K562 (cell line): ENCODE results near the gene CSTPP1. TPM values are rescaled to one million over a fixed set of nuclear protein-coding genes. Genes with fewer than 3 reads are reported as not detected.
A peak's percentile ranks its signal among the peaks of the same experiment; 100 is the strongest.

Experiments
- ATAC-seq: fragments of 200-7000 bp; cut with Tn5 transposase; 3 replicates; pipeline ENCODE4 v1.9.1; 2020; ENCODE audit warnings: moderate library complexity
- BruUV-seq: library from RNA; stranded (reverse); fragments of 400-500 nt; replicated peaks from 2 replicates; lab custom pipeline; 2021; lab: Mats Ljungman, UMichigan
- CTCF ChIA-PET: fragments of 300-600 bp; formaldehyde crosslinking; extraction: SDS; loops from one replicate; lab custom pipeline; 2021; ENCODE audit warnings: low intra/inter-chr PET ratio; lab: Yijun Ruan, JAX
- POLR2A ChIA-PET: fragments of 300-600, 350-650 bp; sonication (Branson Sonifier 250); formaldehyde crosslinking; extraction: SDS; loops from one replicate; lab custom pipeline; 2021; ENCODE audit warnings: antibody characterized with exemption, inconsistent platforms; lab: Yijun Ruan, JAX
- DNase-seq, 4 experiments: peaks; one replicate each; pipeline versions ENCODE4 v3.0.0 to v3.0.0-alpha.2; 2011 to 2018; ENCODE audit warnings: low spot score in 3 of 4, mixed read lengths in 3 of 4; ENCODE audit errors: extremely low read depth in 1 of 4
- FAIRE-seq: peaks from 2 replicates; lab custom pipeline; 2011; peaks lifted over from hg19 to GRCh38; lab: Jason Lieb, UNC
- H2AFZ ChIP-seq: 2 replicates; pipeline ENCODE4 v1.6.0; 2011; ENCODE audit warnings: low read depth, low read length, control low read depth, inconsistent platforms
- H3K27ac ChIP-seq: fragments of 200-600 bp; 3 replicates; pipeline ENCODE4 v1.8.0; 2011; ENCODE audit warnings: low read depth, mild to moderate bottlenecking, control low read depth, inconsistent platforms, low read length, moderate library complexity, mixed read lengths; ENCODE audit errors: extremely low read depth
- H3K27me3 ChIP-seq, 2 experiments: fragments of 300-600 bp in 1 of 2; 2 replicates in 1 of 2; 3 replicates in 1 of 2; pipeline versions ENCODE4 v1.6.0 to v1.8.0; 2011; ENCODE audit warnings: inconsistent platforms in 2 of 2, low read length in 2 of 2, mild to moderate bottlenecking in 1 of 2, mixed read lengths in 1 of 2, moderate library complexity in 1 of 2; ENCODE audit not compliant: control insufficient read depth in 2 of 2, insufficient read depth in 2 of 2
- H3K36me3 ChIP-seq: fragments of 300-600 bp; 3 replicates; pipeline ENCODE4 v1.8.0; 2011; ENCODE audit warnings: mild to moderate bottlenecking, low read length, inconsistent platforms; ENCODE audit not compliant: control insufficient read depth, insufficient read depth
- H3K4me1 ChIP-seq, 2 experiments: fragments of 200-600 bp in 1 of 2; replicated peaks in 1 of 2; 2 replicates in 1 of 2; 3 replicates in 1 of 2; pipeline versions ENCODE4 v1.5.1 to v1.8.0; 2011; ENCODE audit warnings: inconsistent platforms in 2 of 2, low read length in 2 of 2, mild to moderate bottlenecking in 1 of 2, mixed read lengths in 1 of 2, moderate library complexity in 1 of 2; ENCODE audit not compliant: control insufficient read depth in 2 of 2, insufficient read depth in 2 of 2
- H3K4me2 ChIP-seq: 2 replicates; pipeline ENCODE4 v1.6.1; 2011; ENCODE audit warnings: low read length, control low read depth, inconsistent platforms, mixed read lengths; ENCODE audit not compliant: insufficient read depth
- H3K4me3 ChIP-seq: fragments of 200-600 bp; sonication (generic), shearing (Covaris generic); 2 replicates; pipeline ENCODE4 v1.5.1; 2016; ENCODE audit warnings: control low read depth, inconsistent platforms
- H3K79me2 ChIP-seq: fragments of 200-600 bp; 3 replicates; pipeline ENCODE4 v1.8.0; 2011; ENCODE audit warnings: low read length, inconsistent platforms; ENCODE audit not compliant: control insufficient read depth, insufficient read depth
- H3K9ac ChIP-seq, 2 experiments: 2 replicates each; pipeline versions ENCODE4 v1.6.0 to v1.6.1; 2011; ENCODE audit warnings: low read depth in 2 of 2, low read length in 2 of 2, control low read depth in 1 of 2, inconsistent platforms in 1 of 2, mild to moderate bottlenecking in 1 of 2, mixed read lengths in 1 of 2; ENCODE audit not compliant: insufficient read depth in 1 of 2
- H3K9me1 ChIP-seq: one replicate; pipeline ENCODE4 v1.6.0; 2011; ENCODE audit warnings: inconsistent platforms, mild to moderate bottlenecking, low read length, moderate library complexity; ENCODE audit not compliant: control insufficient read depth, insufficient read depth
- H3K9me3 ChIP-seq: replicated peaks from 2 replicates; pipeline ENCODE4 v1.5.1; 2011; ENCODE audit warnings: low read depth, low read length, inconsistent platforms; ENCODE audit not compliant: control insufficient read depth, insufficient read depth
- H4K20me1 ChIP-seq: replicated peaks from 2 replicates; pipeline ENCODE4 v1.6.1; 2011; ENCODE audit warnings: low read length, inconsistent platforms, mixed read lengths; ENCODE audit not compliant: control insufficient read depth, insufficient read depth
- CCAR2 ChIP-seq: fragments of 200-400 bp; formaldehyde crosslinking; IDR thresholded peaks from 2 replicates; pipeline ENCODE4 v1.6.1; 2017; ENCODE audit warnings: mild to moderate bottlenecking, low read depth, low read length
- MIER1 ChIP-seq: fragments of 450-650 bp; IDR thresholded peaks from 2 replicates; pipeline ENCODE4 v1.6.1; 2016; ENCODE audit warnings: antibody characterized with exemption, mild to moderate bottlenecking, low read depth
- NFATC3 ChIP-seq: fragments of 450-650 bp; IDR thresholded peaks from 2 replicates; pipeline ENCODE4 v1.6.1; 2017; ENCODE audit warnings: mild to moderate bottlenecking
- POLR3G ChIP-seq: IDR thresholded peaks from 2 replicates; pipeline ENCODE4 v1.6.1; 2011; ENCODE audit not compliant: insufficient read length, insufficient replicate concordance; ENCODE audit errors: extremely low read depth
- PRMT5 ChIP-seq: sonication (generic); formaldehyde crosslinking; IDR thresholded peaks from 2 replicates; pipeline ENCODE4 v1.5.0; 2020; ENCODE audit warnings: missing genetic modification reagents
- RFX1 ChIP-seq: fragments of 450-650 bp; IDR thresholded peaks from 2 replicates; pipeline ENCODE4 v1.6.1; 2016; ENCODE audit warnings: mild to moderate bottlenecking, moderate library complexity
- WGBS: fragments of 100-300 bp; shearing (Covaris generic); methylation state at CpG from one replicate; pipeline ENCODE4 v1.1.6; 2016; ENCODE audit warnings: low coverage, mixed read lengths; ENCODE audit not compliant: insufficient coverage; ENCODE audit errors: missing lambda C conversion rate; 5-methylcytosine and 5-hydroxymethylcytosine counted together
- in situ Hi-C: fragments of 300-500 bp; cut with MboI; formaldehyde crosslinking; loops from 4 replicates; pipeline ENCODE4 v1.15.0; 2018; ENCODE audit warnings: inconsistent platforms, mixed read lengths
- intact Hi-C: fragments of 100-400 bp; cut with micrococcal nuclease; formaldehyde crosslinking; loops from 2 replicates; pipeline ENCODE4 v1.14.2; 2022
- polyA plus RNA-seq, 8 experiments: library from polyadenylated mRNA; depleted of rRNA in 4 of 8; stranded (reverse) in 5 of 8; unstranded in 3 of 8; fragments of >200 nt; fragmentation: Nextera tagmentation in 2 of 8; fragmentation: Illumina TruSeq in 1 of 8; extraction: Ambion mirVana in 2 of 8; extraction: Trizol in 1 of 8; gene quantifications; 2 replicates each; pipeline versions ENCODE4 v1.2.1 to v1.2.3, GENCODE V29; 2011 to 2014; ENCODE audit warnings: inconsistent platforms in 1 of 8, missing spikeins in 1 of 8
- total RNA-seq, 7 experiments: library from RNA; depleted of rRNA in 6 of 7; stranded (reverse); fragments of >200 nt in 6 of 7; fragmentation: Illumina TruSeq in 2 of 7; extraction: Trizol in 2 of 7; gene quantifications; 2 replicates each; pipeline versions ENCODE4 v1.2.1 to v1.2.3, GENCODE V29; 2011 to 2021; ENCODE audit warnings: low replicate concordance in 1 of 7

CSTPP1 gene
- total and polyA plus RNA-seq, 9 of the 15 experiments (the other 6 are each of a cell fraction or from before 2014, with no cell fraction given): 6.5 to 17.8 (median 9.2) TPM

DNA sequence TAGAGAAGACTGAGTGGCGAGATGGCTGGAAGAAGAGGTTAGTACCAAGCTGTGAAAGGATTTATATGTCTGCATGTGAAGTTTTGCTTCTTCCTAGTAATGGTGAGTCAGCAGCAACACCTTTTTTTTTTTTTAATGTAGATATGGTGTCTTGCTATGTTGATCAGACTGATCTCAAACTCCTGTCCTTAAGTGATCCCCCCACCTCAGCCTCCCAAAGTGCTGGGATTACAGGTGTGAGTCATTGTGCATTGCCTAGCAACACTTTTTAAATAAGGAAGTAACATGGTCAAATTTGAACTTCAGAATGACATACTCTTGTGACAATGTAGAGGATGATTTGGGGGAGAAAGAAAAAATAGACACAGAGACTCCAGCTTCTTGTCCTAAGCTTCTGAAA, 6.5 kb upstream of the CSTPP1 start (continued):
- TF ChIP-seq RFX1: peak; percentile 81
- no peak for TF ChIP-seq NFATC3

DNA sequence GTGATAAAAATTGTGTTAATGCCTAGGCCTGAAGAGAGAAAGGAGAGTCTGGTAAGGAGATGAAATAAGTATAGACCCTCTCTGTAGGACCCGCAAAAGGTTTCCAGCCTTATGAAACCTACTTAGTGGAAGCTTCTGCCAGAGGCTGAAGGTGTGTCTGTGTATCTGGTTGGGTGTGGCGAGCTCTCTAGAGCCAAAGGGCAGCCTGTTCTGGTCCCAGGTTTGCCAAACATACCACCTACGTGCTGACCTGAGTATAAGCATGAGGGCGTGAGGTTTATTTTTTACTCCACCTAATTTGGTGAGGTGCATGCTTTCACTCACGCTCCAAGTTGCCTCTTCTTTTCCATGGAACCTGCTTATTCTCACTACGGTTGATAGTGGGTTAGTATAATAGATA, 5.6 kb downstream of the CSTPP1 start:
- Histone ChIP-seq H3K9me1 (no peaks in the 10 kb centered on the region), H3K9me3 (no peaks in the 10 kb centered on the region), H3K9ac (no peak overlapping the region), H3K79me2 (0 out of 3 replicates have a peak, but pooled peaks cover 2% of the 10 kb centered on the region)
- CTCF ChIA-PET: no interaction called here
- 76% methylated on average over 6 of the region's 6 CpGs for WGBS
- in situ Hi-C loops: no loop called here
- TF ChIP-seq POLR3G (no peak), PRMT5 (CRISPR knock-in tag) (no peak), CCAR2 (no peak), MIER1 (no peak)
- TF ChIP-seq, all 486 proteins: peak for 0
- intact Hi-C loops: no loop called here
- Histone ChIP-seq H3K4me1 (peaks cover 2 to 5% of the 10 kb centered on the region in 2 experiments; a peak in 3 of 5 replicates), H4K20me1 (no peaks in the 10 kb centered on the region), H3K27me3 (no peaks in the 10 kb centered on the region), H3K27ac (no peak overlapping the region), H2AFZ (no peak overlapping the region), H3K36me3 (no peaks in the 10 kb centered on the region), H3K4me2 (no peak overlapping the region), H3K4me3 (no peak overlapping the region)
- DNase-seq: no peak
- no peak for ATAC-seq
- FAIRE-seq: no peak
- no TSS peak for BruUV-seq
- POLR2A ChIA-PET: interaction anchor here (0.7 to 1.4 kb wide), 2 partner anchors 10 to 104 kb away, joined by 3 to 4 read pairs; no protein-coding TSS in a partner anchor
